Inflammatory macrophage treated with lipopolysaccharide for 4 hours (primary cell): ENCODE data around the gene RPL32.
"Not testable (repeated sequence)": the region's sequence is repeated elsewhere in the genome, so short reads cannot be mapped to it uniquely, and the experiment has no call there.

Experiments used
- DNase-seq: peaks from one replicate; pipeline ENCODE4 v3.0.0-alpha.2; 2020

Gene RPL32

GRCh38 chr3:12841149-12841969 is at the start of gene RPL32:
Gene RPL32 (minus strand): TSS chr3:12841565. CDS start chr3:12840237, 1,328 bp downstream.
- peak; percentile 96 for DNase-seq

DNA sequence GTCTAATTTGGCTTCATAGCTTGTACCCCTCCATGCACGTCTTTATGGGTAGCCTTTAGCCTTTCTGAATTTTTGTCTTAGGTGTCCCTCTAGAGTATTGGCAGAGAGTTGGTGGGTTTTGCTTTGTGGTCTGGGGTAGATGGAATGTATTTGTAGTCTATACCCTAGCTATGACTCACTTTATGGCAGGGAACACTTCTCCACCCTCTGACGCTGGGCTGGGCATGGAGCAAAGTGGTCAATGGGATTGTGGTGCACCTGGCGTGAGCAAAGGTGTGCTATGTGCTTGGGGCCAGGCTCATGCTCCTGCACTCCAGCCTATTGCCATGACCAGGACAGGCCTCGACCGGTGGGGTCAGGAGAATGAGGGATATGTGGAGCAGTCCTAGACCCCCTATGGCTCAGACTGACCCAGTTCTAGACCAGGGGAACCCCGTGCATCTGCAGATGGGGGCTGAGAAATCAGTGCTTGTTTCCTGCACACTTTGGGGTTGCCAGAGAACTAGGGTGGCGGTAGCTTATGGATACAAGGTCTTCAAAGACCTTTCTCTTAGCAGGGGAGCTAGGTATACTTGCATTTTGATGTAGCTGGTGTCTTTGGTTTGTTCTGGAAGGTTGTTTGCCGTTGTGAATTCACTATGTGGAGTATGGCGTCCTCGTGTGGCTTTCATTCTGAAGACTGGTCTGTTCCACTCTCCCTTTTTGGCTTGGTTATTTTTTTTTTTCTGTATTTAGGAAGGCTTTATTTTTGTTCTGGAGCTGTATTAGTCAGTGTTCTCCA is 49.4 kb upstream of the RPL32 start:
- no peak for DNase-seq

GRCh38 chr3:12886736-12887135 is 45.4 kb upstream of the RPL32 start:
- no peak for DNase-seq

GRCh38 chr3:12886106-12886679 is 44.8 kb upstream of the RPL32 start:
- no peak for DNase-seq

DNA sequence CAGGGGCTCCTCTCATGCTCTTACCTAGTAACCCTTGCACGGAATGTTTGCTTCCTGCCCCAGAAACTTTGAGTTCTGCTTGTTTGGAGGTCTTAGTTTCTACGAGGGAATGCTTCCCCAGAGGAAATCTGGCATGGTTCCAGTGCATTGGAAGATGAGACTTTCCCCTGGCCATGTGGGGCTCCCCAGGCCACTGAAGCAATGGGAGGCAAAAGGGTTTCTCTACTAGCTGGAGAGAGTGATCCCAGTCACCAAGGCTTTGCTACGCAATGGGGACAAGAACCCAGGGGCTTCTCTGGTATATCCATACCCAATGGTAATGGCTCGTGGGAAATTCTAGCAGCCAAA is 44.2 kb upstream of the RPL32 start:
- no peak for DNase-seq

DNA sequence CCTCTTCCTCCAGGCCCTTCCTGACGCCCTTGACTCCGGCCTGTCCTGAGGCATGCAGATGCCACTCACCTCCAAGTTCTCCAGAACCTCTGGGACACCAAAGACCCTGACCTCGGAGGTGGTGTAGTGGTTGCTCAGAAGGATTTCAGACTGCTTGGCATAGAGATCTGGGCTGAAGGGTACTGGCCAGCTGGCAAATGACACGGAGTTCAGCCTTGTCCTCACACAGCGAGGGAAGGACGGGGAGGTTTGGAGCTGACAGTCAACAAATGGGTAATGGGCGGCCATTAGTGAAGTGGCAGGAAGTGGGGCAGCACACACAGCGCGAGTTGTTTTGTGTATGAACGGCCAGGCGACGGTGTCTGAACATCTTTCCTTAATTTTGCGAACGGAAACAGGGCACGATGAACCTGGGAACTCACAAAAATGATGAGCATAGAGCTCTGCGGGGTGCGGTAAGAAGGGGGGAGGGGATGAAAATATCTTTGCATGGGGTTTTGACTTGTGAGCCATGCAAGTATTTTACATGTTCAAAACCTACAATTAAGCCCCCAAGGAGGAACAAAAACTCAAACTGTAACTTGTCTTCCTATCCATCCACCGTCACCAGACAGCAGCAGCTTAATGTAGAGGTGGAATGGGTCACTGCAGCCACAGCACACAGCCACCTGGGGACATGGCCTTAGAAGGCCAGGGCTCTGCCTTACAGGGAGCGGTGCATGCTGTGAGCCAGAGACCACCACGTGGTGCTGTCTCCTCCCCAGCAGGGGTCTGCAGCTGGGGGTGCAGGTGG is 43.6 kb upstream of the RPL32 start:
- DNase-seq = no peak

GRCh38 chr3:12884186-12884680 is 42.9 kb upstream of the RPL32 start:
- DNase-seq = no peak

GRCh38 chr3:12882336-12883310 is 41.3 kb upstream of the RPL32 start:
- no peak for DNase-seq

DNA sequence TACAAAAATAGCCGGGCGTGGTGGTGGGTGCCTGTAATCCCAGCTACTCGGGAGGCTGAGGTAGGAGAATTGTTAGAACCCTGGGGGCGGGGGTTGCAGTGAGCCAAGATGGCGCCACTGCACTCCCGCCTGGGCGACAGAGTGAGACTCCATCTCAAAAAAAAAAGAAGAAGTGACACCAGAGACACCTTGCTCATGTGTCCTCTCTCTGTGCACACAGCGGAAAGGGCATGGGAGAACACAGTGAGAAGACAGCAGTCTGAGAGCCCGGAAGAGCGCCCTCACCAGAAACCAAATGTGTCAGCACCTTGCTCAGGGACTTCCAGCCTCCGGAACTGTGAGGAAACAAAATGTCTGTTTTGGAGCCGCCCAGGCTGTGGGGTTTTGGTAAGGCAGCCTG is 40.5 kb upstream of the RPL32 start:
- not testable (repeated sequence) for DNase-seq

- no peak for DNase-seq
Observed at GRCh38 chr3:12879191-12879815, 37.9 kb upstream of the RPL32 start.

- DNase-seq = not testable (repeated sequence)
Observed at GRCh38 chr3:12878758-12879157, 37.4 kb upstream of the RPL32 start.

DNA sequence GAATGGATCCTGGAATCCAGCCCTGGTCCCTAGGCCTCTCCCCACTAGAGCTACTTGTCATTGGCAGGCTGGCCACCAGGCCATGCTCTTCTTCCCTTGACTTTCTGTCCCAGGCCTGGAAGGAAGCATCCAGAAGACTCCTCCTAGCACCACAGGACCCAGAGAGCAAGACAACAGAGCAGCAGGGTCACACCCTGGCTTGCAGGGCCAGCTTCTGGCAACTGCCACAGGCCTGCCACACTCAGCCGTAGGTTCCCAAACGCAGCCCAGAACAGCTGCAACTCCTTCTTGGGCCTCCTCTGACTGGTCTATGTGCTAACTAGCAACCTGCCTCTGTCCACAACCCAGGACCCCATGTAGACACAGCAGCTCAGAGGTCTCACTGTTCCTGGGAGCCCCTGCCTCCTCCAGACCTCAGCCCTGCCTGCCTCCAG is 36.8 kb upstream of the RPL32 start:
- DNase-seq = no peak

- DNase-seq = no peak
Observed at GRCh38 chr3:12877040-12877439, 35.7 kb upstream of the RPL32 start.

DNA sequence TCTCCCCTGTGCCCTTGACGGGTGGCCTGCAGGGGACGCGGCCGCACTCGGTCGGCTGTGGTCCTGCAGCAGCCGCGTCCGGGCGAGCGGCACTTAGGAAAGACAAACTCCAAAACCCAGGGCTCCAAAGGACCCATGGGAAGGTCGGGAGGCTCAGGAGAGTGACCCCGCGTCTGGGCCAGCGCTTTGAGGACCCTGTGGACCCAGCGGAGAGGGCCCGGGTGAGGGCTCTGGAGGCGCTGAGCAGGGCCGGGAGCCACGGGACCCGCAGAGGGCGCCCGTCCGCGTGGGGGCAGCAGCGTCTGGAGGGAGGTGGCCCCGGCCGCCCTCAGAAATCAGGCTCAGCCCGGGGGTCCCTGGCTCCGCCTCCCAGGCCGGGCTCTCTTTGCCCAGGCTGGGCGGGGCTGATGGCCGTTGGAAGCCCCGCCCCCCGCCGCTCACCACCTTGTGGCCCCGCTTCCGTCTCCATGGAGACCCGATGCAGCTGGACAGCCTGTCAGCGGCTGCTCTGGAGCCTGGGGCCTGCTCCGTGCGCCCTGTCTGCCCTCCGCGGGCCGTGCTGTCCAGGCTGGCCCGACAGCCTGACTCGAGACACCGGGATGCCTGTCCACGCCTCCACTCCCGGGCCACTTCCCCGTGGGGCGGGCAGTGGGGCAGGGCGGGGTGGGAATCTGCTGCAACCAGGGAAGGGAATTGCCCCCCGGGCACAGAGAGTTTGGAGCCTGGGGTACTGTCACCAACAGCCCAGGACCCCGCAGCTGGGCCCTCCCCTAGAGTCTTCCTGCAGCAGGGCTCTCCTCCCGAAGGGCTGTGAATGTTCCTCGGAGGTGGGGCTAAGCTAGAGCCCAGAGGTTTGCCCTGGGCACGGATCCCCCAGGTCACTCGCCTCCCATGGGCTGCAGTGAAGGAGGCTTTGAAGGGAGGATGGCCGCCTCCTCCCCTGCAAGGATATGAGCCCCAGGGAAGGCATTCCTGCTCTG is 34.8 kb upstream of the RPL32 start:
- no peak for DNase-seq

DNA sequence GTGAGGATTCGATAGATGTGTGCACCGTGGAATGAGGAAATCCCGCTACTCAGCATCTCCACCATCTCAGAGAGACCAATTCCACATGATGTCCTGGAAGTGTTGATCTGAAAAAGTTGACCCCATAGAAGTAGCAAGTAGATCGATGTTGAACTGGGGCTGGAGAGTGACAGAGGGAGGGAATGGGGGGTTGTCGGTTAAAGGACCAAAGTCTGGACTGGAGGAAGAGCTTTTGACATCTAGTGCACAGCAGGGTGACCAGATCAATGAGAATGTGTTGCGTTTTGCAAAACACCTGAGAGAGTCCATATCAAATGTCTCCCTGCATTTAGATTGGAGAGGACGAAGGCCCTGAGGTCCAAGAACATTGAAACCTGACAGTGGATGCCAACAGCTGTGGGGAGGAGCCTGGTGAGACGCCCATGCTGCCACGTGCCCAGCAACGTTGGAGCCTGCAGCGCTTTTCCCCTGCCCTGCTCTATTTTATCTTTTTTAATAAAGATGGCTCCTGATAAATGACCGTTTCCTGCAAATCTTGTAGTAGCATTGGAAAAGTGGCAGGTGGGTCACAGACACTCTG is 30.1 kb upstream of the RPL32 start:
- DNase-seq = no peak

- peak; percentile 79 for DNase-seq
Observed at GRCh38 chr3:12870942-12871341, 29.6 kb upstream of the RPL32 start.

DNA sequence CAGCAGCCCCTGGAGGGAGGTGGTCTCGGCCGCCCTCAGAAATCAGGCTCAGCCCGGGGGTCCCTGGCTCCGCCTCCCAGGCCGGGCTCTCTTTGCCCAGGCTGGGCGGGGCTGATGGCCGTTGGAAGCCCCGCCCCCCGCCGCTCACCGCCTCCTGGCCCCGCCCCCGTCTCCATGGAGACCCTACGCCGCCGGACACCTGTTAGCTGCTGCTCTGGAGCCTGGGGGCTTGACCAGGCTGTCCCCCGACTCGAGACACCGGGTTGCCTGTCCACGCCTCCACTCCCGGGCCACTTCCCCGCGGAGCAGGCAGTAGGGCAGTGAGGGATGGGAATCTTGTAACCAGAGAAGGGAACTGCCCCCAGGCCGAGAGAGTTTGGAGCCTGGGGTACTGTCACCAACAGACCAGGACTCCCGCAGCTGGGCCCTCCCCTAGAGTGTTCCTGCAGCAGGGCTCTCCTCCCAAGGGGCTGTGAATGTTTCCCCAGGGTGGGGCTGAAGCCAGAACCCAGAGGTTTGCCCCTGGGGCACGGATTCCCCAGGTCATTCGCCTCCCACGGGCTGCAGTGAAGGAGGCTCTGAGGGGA is 27.8 kb upstream of the RPL32 start:
- no peak for DNase-seq

GRCh38 chr3:12868039-12869034 is 27.0 kb upstream of the RPL32 start:
- DNase-seq = peak; percentile 95
